ENCODE data around the gene MINAR1.

MINAR1 gene

DNA sequence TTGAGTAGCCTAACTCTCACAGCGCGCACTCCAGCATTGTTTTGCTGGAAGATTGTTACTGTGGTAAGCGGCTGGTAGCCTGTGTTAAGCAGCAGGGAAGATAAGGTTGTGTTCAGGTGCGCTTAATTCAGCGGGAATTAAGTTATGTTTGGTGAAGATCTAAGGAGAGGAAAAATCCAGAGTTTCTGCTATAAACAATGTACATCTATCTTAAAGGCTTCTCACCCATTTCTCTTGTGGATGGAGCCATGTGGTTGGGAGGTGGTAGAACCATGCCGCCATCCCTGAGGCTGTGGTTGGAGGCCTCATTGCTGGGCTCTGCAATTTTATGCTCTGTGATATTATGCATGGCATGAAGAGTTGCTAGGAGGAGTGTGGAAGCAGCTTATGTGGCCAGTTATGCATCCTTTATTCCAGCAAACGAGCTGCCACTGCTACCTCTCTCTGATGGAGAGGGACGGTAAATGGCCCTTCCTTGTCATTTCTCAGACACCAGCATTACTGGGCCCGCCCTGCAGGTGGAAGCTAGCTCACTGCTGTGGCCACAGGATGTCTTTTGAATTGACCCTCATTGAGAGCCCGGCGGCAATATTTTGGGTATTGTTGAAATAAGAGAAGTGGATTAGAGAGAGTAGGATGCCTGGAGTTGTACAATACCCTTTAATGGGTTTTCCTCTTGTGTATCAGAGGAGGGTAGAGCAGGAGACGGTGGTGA lies 1.3 kb downstream of the MINAR1 start:
- no peak for DNase-seq

GRCh38 chr15:79434361-79434760 lies 2.2 kb downstream of the MINAR1 start:
- DNase-seq = no peak

DNA sequence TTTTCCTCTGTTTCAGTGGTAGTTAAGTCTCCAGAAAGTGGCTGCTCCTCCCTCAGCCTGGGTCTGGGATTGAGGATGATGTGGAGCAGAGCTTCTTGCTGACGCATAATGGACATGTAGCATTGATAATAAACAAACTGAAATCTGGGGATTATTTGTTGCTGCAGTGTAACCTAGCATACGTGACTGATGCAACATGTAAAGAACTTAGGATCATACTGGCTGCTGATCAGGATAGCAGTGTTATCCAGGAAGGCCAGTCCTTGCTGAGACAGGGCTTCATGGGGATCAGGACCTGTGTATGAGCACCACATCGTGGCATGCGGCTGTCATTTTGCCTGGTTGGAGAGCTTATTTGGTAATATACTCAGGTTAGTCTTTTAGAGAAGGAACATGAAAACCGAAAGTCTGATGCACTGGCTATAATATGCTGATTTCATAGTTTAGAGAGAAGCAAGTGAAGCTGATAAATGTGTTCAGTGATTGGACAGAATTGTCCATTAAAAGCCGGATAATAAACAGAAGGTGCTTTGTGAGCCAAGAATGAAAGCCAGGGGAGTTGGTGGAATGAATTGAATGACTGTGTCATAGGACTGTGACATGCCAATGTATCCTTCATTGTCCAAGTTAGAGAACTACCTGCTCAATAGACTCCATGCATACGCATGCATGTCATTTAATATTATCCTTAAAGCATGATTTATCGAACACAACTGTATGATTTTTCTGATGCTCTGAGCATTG lies 4.1 kb downstream of the MINAR1 start:
- DNase-seq = no peak

- no peak for DNase-seq
Measured at GRCh38 chr15:79437275-79438000, 5.3 kb downstream of the MINAR1 start.

GRCh38 chr15:79439236-79439635 lies 7.1 kb downstream of the MINAR1 start:
- DNase-seq = no peak

DNA sequence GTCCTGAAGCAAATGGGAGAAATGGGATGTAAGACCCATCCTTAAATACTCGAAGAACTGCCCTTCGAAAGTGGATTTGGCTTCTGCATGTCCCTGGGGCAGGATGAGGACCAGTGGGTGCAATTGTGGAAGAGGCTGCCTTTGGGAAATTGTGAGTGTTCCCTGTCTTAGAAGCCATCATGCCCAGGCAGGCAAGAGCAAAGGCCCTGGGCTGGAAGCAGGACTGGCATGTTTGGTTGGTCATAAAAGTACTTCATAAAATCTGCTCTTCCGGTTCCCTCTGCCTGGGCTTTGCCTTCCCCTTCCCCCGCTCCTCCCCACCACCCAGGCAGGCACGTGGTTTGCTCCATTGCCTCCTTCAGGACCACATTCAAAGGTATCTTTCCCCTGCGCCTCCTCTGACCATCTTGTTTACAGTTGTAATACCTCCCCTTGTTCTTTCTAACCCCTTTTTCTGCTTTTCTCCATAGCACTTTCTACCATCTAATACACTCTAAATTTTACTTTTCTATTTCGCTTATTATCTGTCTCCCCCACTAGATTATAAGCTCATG lies 8.3 kb downstream of the MINAR1 start:
- DNase-seq = no peak

- no peak for DNase-seq
Measured at GRCh38 chr15:79442911-79443310, 10.8 kb downstream of the MINAR1 start.

- DNase-seq = no peak
Measured at GRCh38 chr15:79447060-79447459, 14.9 kb downstream of the MINAR1 start.

GRCh38 chr15:79450648-79451047 lies 18.5 kb downstream of the MINAR1 start:
- DNase-seq = no peak

GRCh38 chr15:79451361-79451999 lies 19.3 kb downstream of the MINAR1 start:
- DNase-seq = no peak

- no peak for DNase-seq
Measured at GRCh38 chr15:79452244-79453051, 20.3 kb downstream of the MINAR1 start.

GRCh38 chr15:79453446-79453845 lies 21.3 kb downstream of the MINAR1 start:
- no peak for DNase-seq

GRCh38 chr15:79454063-79454462 lies 21.9 kb downstream of the MINAR1 start:
- DNase-seq = no peak

DNA sequence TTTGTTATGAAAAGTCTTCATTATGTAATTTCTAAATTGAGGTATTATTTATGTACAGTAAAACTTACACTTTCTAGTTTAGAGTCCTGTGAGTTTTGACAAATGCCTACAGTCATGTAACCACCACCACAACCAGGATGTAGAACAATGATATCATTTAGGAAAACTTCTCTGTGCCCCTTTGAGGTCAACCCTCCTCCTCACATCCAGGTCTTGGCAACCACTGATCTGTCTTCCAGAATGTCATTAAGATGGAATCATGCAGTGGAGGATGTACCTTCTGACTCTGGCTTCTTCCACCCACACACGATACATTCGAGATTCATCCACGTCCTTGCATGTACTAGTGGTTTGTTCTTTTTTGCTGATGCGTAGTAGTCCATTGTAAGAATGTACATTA lies 23.2 kb downstream of the MINAR1 start:
- no peak for DNase-seq

DNA sequence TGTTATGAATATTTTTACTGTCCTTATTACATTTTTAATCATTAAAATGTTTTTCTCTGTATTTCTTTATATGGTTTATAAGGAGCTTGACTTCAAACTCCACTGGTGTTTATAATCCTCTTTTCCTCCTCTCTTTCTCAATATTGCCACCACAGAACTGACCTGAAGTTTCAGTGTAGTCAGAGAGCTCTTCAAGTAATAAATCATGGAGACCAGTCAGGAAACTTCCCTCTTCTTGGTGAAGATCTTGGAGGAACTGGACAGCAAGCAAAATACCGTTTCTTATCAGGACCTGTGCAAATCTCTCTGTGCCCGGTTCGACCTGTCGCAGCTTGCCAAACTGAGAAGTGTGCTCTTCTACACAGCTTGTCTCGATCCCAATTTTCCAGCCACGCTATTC lies 23.8 kb downstream of the MINAR1 start:
- DNase-seq = no peak

- no peak for DNase-seq
Measured at GRCh38 chr15:79458491-79458890, 26.4 kb downstream of the MINAR1 start.

GRCh38 chr15:79459666-79460065 lies 27.5 kb downstream of the MINAR1 start:
- DNase-seq = no peak

DNA sequence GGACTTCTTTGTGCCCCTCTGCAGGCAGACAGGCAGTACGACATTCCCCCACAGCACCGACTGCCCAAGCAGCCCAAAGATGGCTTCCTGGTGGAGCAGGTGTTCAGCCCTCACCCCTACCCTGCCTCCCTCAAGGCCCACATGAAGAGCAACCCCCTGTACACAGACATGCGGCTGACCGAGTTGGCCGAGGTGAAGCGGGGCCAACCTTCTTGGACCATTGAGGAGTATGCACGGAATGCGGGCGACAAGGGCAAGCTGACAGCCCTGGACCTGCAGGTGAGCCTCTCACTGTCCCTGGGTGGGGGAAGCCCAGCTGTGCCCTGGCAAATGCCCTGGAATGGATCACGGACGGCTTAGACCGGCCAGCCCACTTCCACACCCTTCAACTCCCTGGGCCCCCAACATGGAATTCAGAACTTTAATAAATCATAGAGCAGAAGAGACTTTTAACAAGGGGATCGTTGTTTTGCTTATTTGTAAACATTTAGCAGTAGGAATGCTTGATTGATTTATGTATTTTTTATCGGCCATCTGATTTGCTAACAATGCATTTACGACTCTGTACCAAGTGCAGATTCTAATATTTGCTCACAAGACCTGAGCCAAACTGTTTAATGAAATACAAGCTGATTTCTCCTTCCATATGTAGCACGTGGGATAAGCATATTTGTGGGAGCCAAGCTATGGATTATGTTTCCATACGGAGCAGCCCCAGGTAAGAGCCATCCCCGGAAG lies 31.1 kb downstream of the MINAR1 start:
- DNase-seq = no peak

- no peak for DNase-seq
Measured at GRCh38 chr15:79463781-79464270, 31.7 kb downstream of the MINAR1 start.

- DNase-seq = no peak
Measured at GRCh38 chr15:79466488-79466887, 34.4 kb downstream of the MINAR1 start.

- DNase-seq = no peak
Measured at GRCh38 chr15:79467865-79468586, 35.9 kb downstream of the MINAR1 start.

All from NCI-H187 treated with DMSO at 0.1 percent for 48 hours (cell line).